Upper lobe of right lung (tissue), 1 donor: ENCODE measurements around the gene CRX. TPM values are rescaled to one million over a fixed set of nuclear protein-coding genes. Genes with fewer than 3 reads are reported as not detected.
"Not testable (repeated sequence)": the region's sequence is repeated elsewhere in the genome, so short reads cannot be mapped to it uniquely, and the experiment has no call there.

ENCODE experiments used
- ATAC-seq: fragments of 200-7000 bp; cut with Tn5 transposase; one replicate; pipeline ENCODE4 v1.9.1; 2020; ENCODE audit warnings: mild to moderate bottlenecking, moderate library complexity
- DNase-seq: peaks from one replicate; pipeline ENCODE4 v3.0.0-alpha.2; 2020
- H3K27ac ChIP-seq: fragments of 200-600 bp; one replicate; pipeline ENCODE4 v1.8.0; 2022
- H3K27me3 ChIP-seq: fragments of 200-600 bp; one replicate; pipeline ENCODE4 v1.8.0; 2022; ENCODE audit warnings: mild to moderate bottlenecking
- H3K36me3 ChIP-seq: fragments of 200-600 bp; one replicate; pipeline ENCODE4 v1.8.0; 2022
- H3K4me1 ChIP-seq: fragments of 200-600 bp; one replicate; pipeline ENCODE4 v1.8.0; 2022
- H3K4me3 ChIP-seq: fragments of 200-600 bp; one replicate; pipeline ENCODE4 v1.8.0; 2022; ENCODE audit warnings: mild to moderate bottlenecking
- H3K9me3 ChIP-seq: fragments of 200-600 bp; one replicate; pipeline ENCODE4 v1.8.0; 2022
- CTCF ChIP-seq: fragments of 200-600 bp; IDR thresholded peaks from one replicate; pipeline ENCODE4 v1.8.0; 2022; ENCODE audit warnings: antibody characterized with exemption
- intact Hi-C: fragments of 100-400 bp; cut with DNase I; formaldehyde crosslinking; loops from one replicate; pipeline ENCODE4 v1.11.0; 2022
- total RNA-seq: library from RNA; stranded (reverse); fragmentation: NEBNext Ultra II Directional; extraction: Animal tissue kit (Norgen Biotek cat#: 25700); gene quantifications from one replicate; pipeline ENCODE4 v1.2.1, GENCODE V29; 2021
- donor health status: DM: no; HTN: yes; CAD: no; lungs with severe emphysema.

Gene CRX
- total RNA-seq, 1 donor from 2014 or later: not detected

- no peaks in the 10 kb centered on the region for H3K4me1 ChIP-seq
- no peaks in the 10 kb centered on the region for H3K9me3 ChIP-seq
- TF ChIP-seq CTCF: no peak
- no peak overlapping the region for H3K27ac ChIP-seq
- DNase-seq (no peak), ATAC-seq (no peak)
- no peaks in the 10 kb centered on the region for H3K36me3 ChIP-seq
- no peak overlapping the region for H3K4me3 ChIP-seq
- intact Hi-C loops: no loop called here
- H3K27me3 ChIP-seq: peaks cover 24% of the 10 kb centered on the region
Observed at GRCh38 chr19:47842941-47843340, 21.2 kb downstream of the CRX start.

GRCh38 chr19:47848425-47848822 is 26.7 kb downstream of the CRX start:
- intact Hi-C loops: no loop called here
- no peak overlapping the region for H3K4me3 ChIP-seq
- H3K9me3 ChIP-seq: no peaks in the 10 kb centered on the region
- DNase-seq (no peak), ATAC-seq (no peak)
- no peak for TF ChIP-seq CTCF
- H3K36me3 ChIP-seq: no peaks in the 10 kb centered on the region
- peaks cover 65% of the 10 kb centered on the region for H3K27me3 ChIP-seq
- H3K4me1 ChIP-seq: no peaks in the 10 kb centered on the region
- H3K27ac ChIP-seq: no peak overlapping the region

GRCh38 chr19:47848823-47849473 is 27.2 kb downstream of the CRX start:
- peak; percentile 49 for TF ChIP-seq CTCF
- H3K9me3 ChIP-seq: no peaks in the 10 kb centered on the region
- intact Hi-C loops: no loop called here
- no peaks in the 10 kb centered on the region for H3K4me1 ChIP-seq
- H3K27me3 ChIP-seq: peaks cover 67% of the 10 kb centered on the region
- no peak overlapping the region for H3K4me3 ChIP-seq
- H3K36me3 ChIP-seq: no peaks in the 10 kb centered on the region
- no peak overlapping the region for H3K27ac ChIP-seq
- ATAC-seq (no peak), DNase-seq (peak; percentile 69)

- no peak overlapping the region for H3K4me3 ChIP-seq
- no peaks in the 10 kb centered on the region for H3K9me3 ChIP-seq
- ATAC-seq (no peak), DNase-seq (no peak)
- H3K27ac ChIP-seq: no peak overlapping the region
- H3K27me3 ChIP-seq: peaks cover 52% of the 10 kb centered on the region
- no peaks in the 10 kb centered on the region for H3K4me1 ChIP-seq
- intact Hi-C loops: no loop called here
- TF ChIP-seq CTCF: no peak
- no peaks in the 10 kb centered on the region for H3K36me3 ChIP-seq
Observed at GRCh38 chr19:47853003-47853402, 31.3 kb downstream of the CRX start.

- no peaks in the 10 kb centered on the region for H3K4me1 ChIP-seq
- intact Hi-C loops: no loop called here
- H3K27ac ChIP-seq: no peak overlapping the region
- ATAC-seq (no peak), DNase-seq (no peak)
- no peaks in the 10 kb centered on the region for H3K9me3 ChIP-seq
- peaks cover 40% of the 10 kb centered on the region for H3K27me3 ChIP-seq
- H3K4me3 ChIP-seq: no peak overlapping the region
- TF ChIP-seq CTCF: no peak
- no peaks in the 10 kb centered on the region for H3K36me3 ChIP-seq
Observed at GRCh38 chr19:47854459-47854858, 32.7 kb downstream of the CRX start.

- H3K27ac ChIP-seq, H3K27me3 ChIP-seq, H3K9me3 ChIP-seq, intact Hi-C loops, DNase-seq, H3K4me1 ChIP-seq, H3K4me3 ChIP-seq, ATAC-seq, H3K36me3 ChIP-seq: not testable (repeated sequence)
Observed at GRCh38 chr19:47858231-47858630, 36.5 kb downstream of the CRX start.

GRCh38 chr19:47858646-47859285 is 37.0 kb downstream of the CRX start, which contains the start of gene TPRX2:
Gene TPRX2 (plus strand): TSS chr19:47859235. CDS start chr19:47859247, 12 bp downstream.
- DNase-seq, H3K27me3 ChIP-seq, H3K27ac ChIP-seq, H3K4me1 ChIP-seq, H3K9me3 ChIP-seq, H3K4me3 ChIP-seq, ATAC-seq, H3K36me3 ChIP-seq, intact Hi-C loops: not testable (repeated sequence)

- H3K27me3 ChIP-seq, H3K27ac ChIP-seq, H3K4me3 ChIP-seq, H3K9me3 ChIP-seq, DNase-seq, H3K4me1 ChIP-seq, ATAC-seq, intact Hi-C loops, H3K36me3 ChIP-seq: not testable (repeated sequence)
Observed at GRCh38 chr19:47859838-47860237, 38.1 kb downstream of the CRX start.
